HepG2 (cell line): ENCODE data around the gene KIAA0232. TPM values are rescaled to one million over a fixed set of nuclear protein-coding genes. Genes with fewer than 3 reads are reported as not detected.

Experiments
- BORCS8-MEF2B ChIP-seq: sonication (generic); formaldehyde crosslinking; IDR thresholded peaks from 2 replicates; pipeline ENCODE4 v1.8.0; 2022; ENCODE audit warnings: mild to moderate bottlenecking, missing genetic modification reagents
- CC2D1A ChIP-seq: sonication (generic); formaldehyde crosslinking; IDR thresholded peaks from 2 replicates; pipeline ENCODE4 v1.8.1; 2023; ENCODE audit warnings: mild to moderate bottlenecking, missing genetic modification reagents
- ELK4 ChIP-seq: sonication (generic); formaldehyde crosslinking; IDR thresholded peaks from 2 replicates; pipeline ENCODE4 v1.9.0; 2021; ENCODE audit warnings: missing genetic modification reagents, borderline replicate concordance
- KAT7 ChIP-seq: IDR thresholded peaks from 2 replicates; pipeline ENCODE4 v1.6.1; 2018; ENCODE audit warnings: borderline replicate concordance, missing compliant biosample characterization
- KLF12 ChIP-seq: sonication (generic); formaldehyde crosslinking; IDR thresholded peaks from 2 replicates; pipeline ENCODE4 v1.4.0; 2020; ENCODE audit warnings: missing genetic modification reagents, borderline replicate concordance
- PHF8 ChIP-seq: sonication (generic); formaldehyde crosslinking; IDR thresholded peaks from 2 replicates; pipeline ENCODE4 v1.5.0; 2020; ENCODE audit warnings: missing genetic modification reagents
- POGK ChIP-seq: sonication (generic); formaldehyde crosslinking; conservative IDR thresholded peaks from 2 replicates; pipeline ENCODE4 v1.8.0; 2022; ENCODE audit warnings: mild to moderate bottlenecking, moderate library complexity, missing genetic modification reagents
- REL ChIP-seq: sonication (generic); formaldehyde crosslinking; conservative IDR thresholded peaks from 2 replicates; pipeline ENCODE4 v1.8.0; 2022; ENCODE audit warnings: mild to moderate bottlenecking, missing genetic modification reagents, moderate library complexity
- RELA ChIP-seq: sonication (generic); formaldehyde crosslinking; IDR thresholded peaks from 2 replicates; pipeline ENCODE4 v1.4.0; 2020; ENCODE audit warnings: missing genetic modification reagents
- SNRNP70 ChIP-seq: fragments of 200-400 bp; formaldehyde crosslinking; IDR thresholded peaks from 2 replicates; pipeline ENCODE4 v1.6.1; 2017; ENCODE audit warnings: mild to moderate bottlenecking, low read depth, low read length, moderate library complexity
- TRIM24 ChIP-seq: sonication (generic); formaldehyde crosslinking; IDR thresholded peaks from 2 replicates; pipeline ENCODE4 v1.8.0; 2022; ENCODE audit warnings: mild to moderate bottlenecking, missing genetic modification reagents
- ZBTB7B ChIP-seq: sonication (generic); formaldehyde crosslinking; IDR thresholded peaks from 2 replicates; pipeline ENCODE4 v1.4.0; 2020; ENCODE audit warnings: missing genetic modification reagents
- ZFAT ChIP-seq: sonication (generic); formaldehyde crosslinking; conservative IDR thresholded peaks from 2 replicates; pipeline ENCODE4 v1.8.1; 2023; ENCODE audit warnings: missing genetic modification reagents, inconsistent platforms
- ZNF230 ChIP-seq: sonication (generic); formaldehyde crosslinking; IDR thresholded peaks from 2 replicates; pipeline ENCODE4 v1.4.0; 2020; ENCODE audit warnings: mild to moderate bottlenecking, missing genetic modification reagents
- ZNF343 ChIP-seq: sonication (generic); formaldehyde crosslinking; IDR thresholded peaks from 2 replicates; pipeline ENCODE4 v1.4.0; 2020; ENCODE audit warnings: mild to moderate bottlenecking, missing genetic modification reagents
- ZNF432 ChIP-seq: sonication (generic); formaldehyde crosslinking; IDR thresholded peaks from 2 replicates; pipeline ENCODE4 v1.5.0; 2020; ENCODE audit warnings: missing genetic modification reagents, mild to moderate bottlenecking, borderline replicate concordance
- ZNF446 ChIP-seq: sonication (generic); formaldehyde crosslinking; IDR thresholded peaks from 2 replicates; pipeline ENCODE4 v1.5.0; 2020; ENCODE audit warnings: mild to moderate bottlenecking, missing genetic modification reagents
- ZNF484 ChIP-seq: sonication (generic); formaldehyde crosslinking; IDR thresholded peaks from 2 replicates; pipeline ENCODE4 v1.5.1; 2020; ENCODE audit warnings: mild to moderate bottlenecking, low read depth, missing genetic modification reagents, borderline replicate concordance
- ZNF770 ChIP-seq: sonication (generic); formaldehyde crosslinking; IDR thresholded peaks from 2 replicates; pipeline ENCODE4 v1.5.0; 2020; ENCODE audit warnings: mild to moderate bottlenecking, missing genetic modification reagents
- polyA plus RNA-seq, 8 experiments: library from polyadenylated mRNA; depleted of rRNA in 3 of 8; stranded (reverse) in 7 of 8; unstranded in 1 of 8; fragments of >200 nt; fragmentation: Illumina TruSeq in 4 of 8; extraction: Trizol in 4 of 8; gene quantifications; 2 replicates each; pipeline versions ENCODE4 v1.2.1 to v1.2.3, GENCODE V29; 2011 to 2016; ENCODE audit warnings: low read depth in 4 of 8, missing spikeins in 1 of 8, mixed read lengths in 1 of 8; ENCODE audit not compliant: insufficient read depth in 1 of 8
- total RNA-seq, 5 experiments: library from RNA; depleted of rRNA; stranded (reverse); fragments of >200 nt; fragmentation: Illumina TruSeq; extraction: Trizol; gene quantifications; 2 replicates each; pipeline ENCODE4 v1.2.3, GENCODE V29; 2016; ENCODE audit warnings: low read depth in 1 of 5
- TF ChIP-seq, protein P1 (sequence below): sonication (generic); formaldehyde crosslinking; IDR thresholded peaks from 2 replicates; pipeline ENCODE4 v1.4.0; 2020; ENCODE audit warnings: mild to moderate bottlenecking, low read depth, missing genetic modification reagents
- TF ChIP-seq, protein P2 (sequence below): IDR thresholded peaks from 2 replicates; pipeline ENCODE4 v1.6.1; 2016; ENCODE audit warnings: missing genetic modification reagents, missing compliant biosample characterization
- TF ChIP-seq, protein P3 (sequence below): sonication (generic); formaldehyde crosslinking; IDR thresholded peaks from 2 replicates; pipeline ENCODE4 v1.4.0; 2020; ENCODE audit warnings: missing genetic modification reagents, low read depth, mild to moderate bottlenecking, borderline replicate concordance

KIAA0232 gene
- total and polyA plus RNA-seq, 2 of the 13 experiments (the other 11 are each of a cell fraction or from before 2014, with no cell fraction given), result 7.8 to 17.1 TPM

DNA sequence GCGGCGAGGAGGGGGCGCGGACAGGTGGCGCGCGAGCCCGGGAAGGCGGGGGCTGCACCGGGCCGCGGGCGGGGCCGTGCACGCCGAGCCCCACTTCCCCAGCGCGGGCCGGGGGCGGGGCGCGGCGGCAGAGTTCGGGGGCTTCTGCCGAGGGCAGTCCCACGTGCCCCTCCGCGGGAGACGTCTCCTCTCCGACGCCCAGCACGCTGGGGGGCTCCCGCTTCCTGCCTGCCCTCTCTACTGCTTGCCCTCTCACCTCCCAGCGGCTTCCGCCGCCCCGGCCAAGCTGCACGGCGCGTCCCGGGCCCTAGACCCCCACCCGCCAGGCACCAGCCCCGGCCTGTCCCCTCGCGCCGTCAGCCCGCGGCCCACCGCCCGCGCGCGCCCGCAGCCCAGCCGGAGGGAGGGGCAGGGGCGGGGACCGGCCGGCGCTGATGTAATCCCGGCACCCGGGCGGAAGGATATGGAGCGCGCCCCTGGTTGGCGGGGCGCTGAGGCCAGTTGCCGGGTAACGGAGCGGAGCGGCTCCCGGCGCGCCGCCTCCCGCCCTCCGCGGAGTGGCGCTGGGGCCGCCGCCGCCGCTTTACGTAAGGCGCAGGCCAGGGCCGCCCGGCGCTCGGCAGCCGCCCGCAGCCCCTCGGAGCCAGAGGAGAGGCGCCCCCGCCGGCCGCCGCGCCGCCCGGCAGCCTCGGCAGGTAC lies at the start of gene KIAA0232 (continued):
- no peak for TF ChIP-seq ZNF770
- no peak for TF ChIP-seq SNRNP70
- TF ChIP-seq TRIM24 (CRISPR knock-in tag), result no peak
- TF ChIP-seq CC2D1A (CRISPR knock-in tag), result no peak
- no peak for TF ChIP-seq REL (CRISPR knock-in tag)
- TF ChIP-seq BORCS8-MEF2B (CRISPR knock-in tag), result no peak
- TF ChIP-seq, protein P1, sequence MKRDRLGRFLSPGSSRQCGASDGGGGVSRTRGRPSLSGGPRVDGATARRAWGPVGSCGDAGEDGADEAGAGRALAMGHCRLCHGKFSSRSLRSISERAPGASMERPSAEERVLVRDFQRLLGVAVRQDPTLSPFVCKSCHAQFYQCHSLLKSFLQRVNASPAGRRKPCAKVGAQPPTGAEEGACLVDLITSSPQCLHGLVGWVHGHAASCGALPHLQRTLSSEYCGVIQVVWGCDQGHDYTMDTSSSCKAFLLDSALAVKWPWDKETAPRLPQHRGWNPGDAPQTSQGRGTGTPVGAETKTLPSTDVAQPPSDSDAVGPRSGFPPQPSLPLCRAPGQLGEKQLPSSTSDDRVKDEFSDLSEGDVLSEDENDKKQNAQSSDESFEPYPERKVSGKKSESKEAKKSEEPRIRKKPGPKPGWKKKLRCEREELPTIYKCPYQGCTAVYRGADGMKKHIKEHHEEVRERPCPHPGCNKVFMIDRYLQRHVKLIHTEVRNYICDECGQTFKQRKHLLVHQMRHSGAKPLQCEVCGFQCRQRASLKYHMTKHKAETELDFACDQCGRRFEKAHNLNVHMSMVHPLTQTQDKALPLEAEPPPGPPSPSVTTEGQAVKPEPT (CRISPR knock-in tag), result peak; percentile 25; the same call in 1 of the 2 replicates
- TF ChIP-seq, protein P2, sequence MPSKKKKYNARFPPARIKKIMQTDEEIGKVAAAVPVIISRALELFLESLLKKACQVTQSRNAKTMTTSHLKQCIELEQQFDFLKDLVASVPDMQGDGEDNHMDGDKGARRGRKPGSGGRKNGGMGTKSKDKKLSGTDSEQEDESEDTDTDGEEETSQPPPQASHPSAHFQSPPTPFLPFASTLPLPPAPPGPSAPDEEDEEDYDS (CRISPR knock-in tag), result peak; percentile 26; the same call in 1 of the 2 replicates
- TF ChIP-seq ZNF230, result no peak
- TF ChIP-seq ZNF343, result 0 out of 2 replicates have a peak, but pooled peaks have one; percentile 36
- TF ChIP-seq ZNF446 (CRISPR knock-in tag), result no peak; the same call in 1 of the 2 replicates
- TF ChIP-seq ZNF484 (CRISPR knock-in tag), result no peak
- TF ChIP-seq ELK4 (CRISPR knock-in tag), result no peak
- TF ChIP-seq ZFAT (CRISPR knock-in tag), result no peak
- peak; percentile 77; the same call in 1 of the 2 replicates for TF ChIP-seq ZBTB7B (CRISPR knock-in tag)
- TF ChIP-seq, protein P3, sequence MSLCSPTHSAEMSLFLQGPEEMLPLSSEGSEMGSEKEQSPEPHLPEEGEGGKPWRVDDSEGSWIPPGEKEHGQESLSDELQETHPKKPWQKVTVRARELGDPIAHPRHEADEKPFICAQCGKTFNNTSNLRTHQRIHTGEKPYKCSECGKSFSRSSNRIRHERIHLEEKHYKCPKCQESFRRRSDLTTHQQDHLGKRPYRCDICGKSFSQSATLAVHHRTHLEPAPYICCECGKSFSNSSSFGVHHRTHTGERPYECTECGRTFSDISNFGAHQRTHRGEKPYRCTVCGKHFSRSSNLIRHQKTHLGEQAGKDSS (CRISPR knock-in tag), result peak; percentile 87
- TF ChIP-seq ZNF432 (CRISPR knock-in tag), result no peak
- TF ChIP-seq KAT7, result no peak
- 0 out of 2 replicates have a peak, but pooled peaks have one; percentile 57 for TF ChIP-seq KLF12 (CRISPR knock-in tag)
- TF ChIP-seq RELA (CRISPR knock-in tag), result no peak
- no peak for TF ChIP-seq POGK (CRISPR knock-in tag)
- no peak for TF ChIP-seq PHF8 (CRISPR knock-in tag)
